Kidney (tissue), 14 donors: ENCODE data around the gene ST6GALNAC6. TPM values are rescaled to one million over a fixed set of nuclear protein-coding genes. Genes with fewer than 3 reads are reported as not detected.
A peak's percentile ranks its signal among the peaks of the same experiment; 100 is the strongest.

Experiments used
- DNase-seq, 5 donors: peaks; one replicate each; pipeline ENCODE4 v3.0.0-alpha.2; 2013 to 2020
- FAIRE-seq: peaks from 2 replicates; lab custom pipeline; 2012; peaks lifted over from hg19 to GRCh38; lab: Jason Lieb, UNC
- H3K27ac ChIP-seq, 2 donors: one replicate each; pipeline ENCODE4 v1.7.0; 2013; ENCODE audit warnings: low read depth in 2 of 2, low read length in 2 of 2, inconsistent platforms in 1 of 2
- H3K27me3 ChIP-seq: one replicate; pipeline ENCODE4 v1.7.1; 2013; ENCODE audit warnings: low read length, inconsistent platforms; ENCODE audit not compliant: control insufficient read depth, insufficient read depth
- H3K36me3 ChIP-seq, 3 donors: one replicate each; pipeline versions ENCODE4 v1.7.0 to v1.7.1; 2013; ENCODE audit warnings: low read length in 3 of 3, control low read depth in 1 of 3, inconsistent platforms in 1 of 3; ENCODE audit not compliant: insufficient read depth in 3 of 3, control insufficient read depth in 2 of 3
- H3K4me1 ChIP-seq, 3 donors: one replicate each; pipeline versions ENCODE4 v1.7.0 to v1.7.1; 2013; ENCODE audit warnings: low read length in 3 of 3, inconsistent platforms in 1 of 3, low read depth in 1 of 3; ENCODE audit not compliant: control insufficient read depth in 2 of 3, insufficient read depth in 2 of 3
- H3K4me3 ChIP-seq, 3 donors: one replicate each; pipeline versions ENCODE4 v1.7.0 to v1.8.1; 2013; ENCODE audit warnings: low read length in 3 of 3, control low read depth in 1 of 3, inconsistent platforms in 1 of 3
- H3K9ac ChIP-seq, 3 donors: one replicate each; pipeline versions ENCODE4 v1.7.0 to v1.7.1; 2013; ENCODE audit warnings: low read length in 3 of 3, control low read depth in 1 of 3, inconsistent platforms in 1 of 3
- H3K9me3 ChIP-seq, 3 donors: one replicate each; pipeline versions ENCODE4 v1.7.0 to v1.7.1; 2013; ENCODE audit warnings: low read length in 3 of 3, control low read depth in 1 of 3, inconsistent platforms in 1 of 3; ENCODE audit not compliant: control insufficient read depth in 2 of 3, insufficient read depth in 1 of 3
- intact Hi-C: fragments of 100-400 bp; cut with DNase I; formaldehyde crosslinking; loops from one replicate; pipeline ENCODE4 v1.11.1; 2022
- polyA plus RNA-seq: library from polyadenylated mRNA; stranded (reverse); fragments of 350-450 nt; fragmentation: Illumina TruSeq; extraction: RNeasy Lipid Tissue Mini Kit (QIAGEN cat#74804); gene quantifications from one replicate; pipeline ENCODE4 v1.2.3, GENCODE V29; 2014; ENCODE audit warnings: low read depth, low replicate concordance; ENCODE audit not compliant: insufficient read depth
- total RNA-seq: library from RNA; stranded (reverse); fragmentation: NEBNext Ultra II Directional; extraction: Animal tissue kit (Norgen Biotek cat#: 25700); gene quantifications from one replicate; pipeline ENCODE4 v1.2.1, GENCODE V29; 2021
- TF ChIP-seq, protein P1 (sequence below): IDR thresholded peaks from 3 replicates; pipeline ENCODE4 v1.5.1; 2012; ENCODE audit warnings: mild to moderate bottlenecking, moderate library complexity, borderline replicate concordance; ENCODE audit not compliant: insufficient read depth; ENCODE audit errors: extremely low read depth
- donor health status: control.
- donor health status: control.
- donor health status: control.
- donor health status: control.
- donor health status: control.
- donor health status: DM: yes; HTN: yes; CAD: no.
- donor health status: Normal renal cell carcinoma (clear cell type).

Gene ST6GALNAC6
- total and polyA plus RNA-seq, 2 donors from 2014 or later: 74.6 to 75.0 TPM

DNA sequence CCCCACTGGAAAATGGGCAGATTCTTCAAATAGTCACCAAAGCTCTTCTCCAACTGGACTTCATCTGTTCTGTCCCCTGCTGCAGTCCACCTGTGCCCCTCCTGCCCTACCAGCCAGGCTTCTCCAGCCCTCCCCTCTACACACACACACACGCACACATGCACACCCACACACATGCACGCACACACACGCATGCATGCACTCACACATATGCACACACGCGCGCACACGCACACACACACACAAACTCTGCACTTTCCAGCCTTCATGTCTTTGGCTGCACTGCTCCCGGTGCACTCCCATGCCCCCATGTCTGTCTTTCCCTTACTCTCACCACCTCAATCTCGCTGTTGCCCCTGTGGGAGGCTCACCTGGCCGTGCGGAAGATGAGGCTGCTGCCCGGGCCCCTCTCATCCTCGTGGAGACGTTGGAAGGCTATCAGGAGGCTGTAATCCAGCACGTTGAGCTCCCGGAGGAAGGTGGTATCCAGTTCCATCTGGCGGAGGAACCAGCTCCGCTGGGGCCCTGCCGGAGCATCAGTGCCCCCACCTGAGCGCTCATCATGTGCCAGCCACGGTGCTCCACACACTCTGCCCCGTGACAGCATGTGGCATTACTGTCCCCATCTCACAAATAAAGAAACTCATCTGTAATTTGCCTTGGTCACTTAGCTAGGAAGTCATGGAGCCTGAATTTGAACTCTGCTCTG is 25.5 kb upstream of the ST6GALNAC6 start:
- Histone ChIP-seq H3K27ac (no peak overlapping the region), H3K27me3 (peaks cover 3% of the 10 kb centered on the region), H3K4me3 (no peak overlapping the region), H3K9ac (no peak overlapping the region), H3K4me1 (peaks cover 0 to 19% (median 0%) of the 10 kb centered on the region in 3 donors), H3K36me3 (no peaks in the 10 kb centered on the region), H3K9me3 (no peaks in the 10 kb centered on the region)
- intact Hi-C loops: loop anchor here (5.0 kb wide), 1 partner anchor 333 kb away; no protein-coding TSS in a partner anchor
- DNase-seq: peak in 1 of 5 donors; percentile 68
- TF ChIP-seq, protein P1, sequence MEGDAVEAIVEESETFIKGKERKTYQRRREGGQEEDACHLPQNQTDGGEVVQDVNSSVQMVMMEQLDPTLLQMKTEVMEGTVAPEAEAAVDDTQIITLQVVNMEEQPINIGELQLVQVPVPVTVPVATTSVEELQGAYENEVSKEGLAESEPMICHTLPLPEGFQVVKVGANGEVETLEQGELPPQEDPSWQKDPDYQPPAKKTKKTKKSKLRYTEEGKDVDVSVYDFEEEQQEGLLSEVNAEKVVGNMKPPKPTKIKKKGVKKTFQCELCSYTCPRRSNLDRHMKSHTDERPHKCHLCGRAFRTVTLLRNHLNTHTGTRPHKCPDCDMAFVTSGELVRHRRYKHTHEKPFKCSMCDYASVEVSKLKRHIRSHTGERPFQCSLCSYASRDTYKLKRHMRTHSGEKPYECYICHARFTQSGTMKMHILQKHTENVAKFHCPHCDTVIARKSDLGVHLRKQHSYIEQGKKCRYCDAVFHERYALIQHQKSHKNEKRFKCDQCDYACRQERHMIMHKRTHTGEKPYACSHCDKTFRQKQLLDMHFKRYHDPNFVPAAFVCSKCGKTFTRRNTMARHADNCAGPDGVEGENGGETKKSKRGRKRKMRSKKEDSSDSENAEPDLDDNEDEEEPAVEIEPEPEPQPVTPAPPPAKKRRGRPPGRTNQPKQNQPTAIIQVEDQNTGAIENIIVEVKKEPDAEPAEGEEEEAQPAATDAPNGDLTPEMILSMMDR: no peak
- no peak for FAIRE-seq

DNA sequence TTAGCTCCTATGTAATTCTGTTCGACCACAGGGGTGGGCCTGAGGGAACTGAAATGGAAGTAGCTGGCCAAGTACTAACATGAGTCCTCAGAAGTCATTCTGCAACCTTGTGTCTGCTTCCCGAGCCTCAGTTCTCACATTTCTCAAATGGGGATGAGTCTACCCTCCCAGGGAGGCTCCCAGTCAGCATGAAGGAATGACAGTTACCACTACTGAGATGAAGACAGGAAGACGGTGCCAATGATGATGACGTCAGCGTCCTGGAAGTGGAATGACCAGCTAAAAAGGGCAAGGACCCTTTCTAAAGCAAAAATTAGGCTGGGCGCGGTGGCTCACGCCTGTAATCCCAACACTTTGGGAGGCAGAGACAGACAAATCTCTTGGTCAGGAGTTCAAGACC is 24.4 kb upstream of the ST6GALNAC6 start:
- TF ChIP-seq, protein P1: no peak
- no peak overlapping the region for H3K27ac ChIP-seq
- peaks cover 0 to 22% (median 0%) of the 10 kb centered on the region in 3 donors for H3K4me1 ChIP-seq
- DNase-seq (no peak), FAIRE-seq (no peak)
- no peaks in the 10 kb centered on the region for H3K9me3 ChIP-seq
- H3K27me3 ChIP-seq: peaks cover 2% of the 10 kb centered on the region
- no peak overlapping the region for H3K4me3 ChIP-seq
- no peak overlapping the region for H3K9ac ChIP-seq
- no peaks in the 10 kb centered on the region for H3K36me3 ChIP-seq
- intact Hi-C loops: loop anchor here (5.0 kb wide), 1 partner anchor 331 kb away; no protein-coding TSS in a partner anchor

DNA sequence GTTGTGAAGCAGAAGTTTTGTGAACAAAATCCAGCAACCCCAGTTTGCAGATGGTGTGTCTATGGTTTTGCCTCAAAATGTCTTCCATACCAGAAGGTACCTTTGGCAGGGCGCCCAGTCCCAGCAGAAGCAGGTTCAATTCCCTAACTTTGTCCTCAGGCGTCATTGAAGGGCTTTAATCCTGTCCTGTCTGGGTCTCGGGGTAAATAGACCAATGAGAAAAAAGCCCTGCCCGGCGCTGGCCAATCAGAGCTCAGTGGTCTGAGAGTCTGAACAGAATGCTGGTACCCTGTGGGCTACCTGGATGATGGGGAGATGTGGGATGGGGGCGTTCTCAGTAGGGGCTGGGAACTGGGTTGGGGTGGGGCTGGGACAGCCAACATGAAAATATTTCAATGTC is 23.6 kb upstream of the ST6GALNAC6 start:
- DNase-seq (no peak), FAIRE-seq (no peak)
- TF ChIP-seq, protein P1: no peak
- H3K27me3 ChIP-seq: peaks cover 2% of the 10 kb centered on the region
- H3K9me3 ChIP-seq: no peaks in the 10 kb centered on the region
- H3K4me3 ChIP-seq: no peak overlapping the region
- H3K27ac ChIP-seq: no peak overlapping the region
- no peak overlapping the region for H3K9ac ChIP-seq
- H3K36me3 ChIP-seq: no peaks in the 10 kb centered on the region
- peaks cover 0 to 20% (median 0%) of the 10 kb centered on the region in 3 donors for H3K4me1 ChIP-seq
- intact Hi-C loops: loop anchor here (5.0 kb wide), 1 partner anchor 331 kb away; no protein-coding TSS in a partner anchor
